Non-pigmented ciliary epithelial cell (primary cell): ENCODE measurements around the gene ELF4.

Experiments
- DNase-seq: peaks from one replicate; pipeline ENCODE4 v3.0.0-alpha.2; 2010; ENCODE audit warnings: low read depth

Gene ELF4

DNA sequence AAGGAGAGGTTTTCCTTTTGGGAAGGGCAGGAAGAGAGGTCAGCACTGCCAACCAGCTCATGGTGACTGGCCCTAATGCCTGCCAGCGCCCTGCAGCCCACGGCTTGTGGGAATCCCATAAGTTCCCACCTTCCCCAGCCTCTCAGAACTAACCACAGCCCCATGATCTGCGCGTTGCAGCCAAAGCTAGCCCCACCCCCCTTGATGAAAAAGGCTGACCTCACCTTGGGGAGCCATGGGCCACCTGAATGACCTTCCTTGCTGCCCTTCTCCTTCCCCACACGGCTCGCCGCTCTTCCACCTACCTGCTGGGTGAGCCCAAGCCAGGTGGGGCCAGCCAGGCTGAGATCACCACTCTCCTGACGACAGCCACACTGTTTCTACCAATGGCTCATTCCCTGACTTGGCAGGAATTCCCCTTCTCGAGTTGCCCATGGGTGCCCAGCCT is 3.9 kb upstream of the ELF4 start:
- DNase-seq, result no peak

DNA sequence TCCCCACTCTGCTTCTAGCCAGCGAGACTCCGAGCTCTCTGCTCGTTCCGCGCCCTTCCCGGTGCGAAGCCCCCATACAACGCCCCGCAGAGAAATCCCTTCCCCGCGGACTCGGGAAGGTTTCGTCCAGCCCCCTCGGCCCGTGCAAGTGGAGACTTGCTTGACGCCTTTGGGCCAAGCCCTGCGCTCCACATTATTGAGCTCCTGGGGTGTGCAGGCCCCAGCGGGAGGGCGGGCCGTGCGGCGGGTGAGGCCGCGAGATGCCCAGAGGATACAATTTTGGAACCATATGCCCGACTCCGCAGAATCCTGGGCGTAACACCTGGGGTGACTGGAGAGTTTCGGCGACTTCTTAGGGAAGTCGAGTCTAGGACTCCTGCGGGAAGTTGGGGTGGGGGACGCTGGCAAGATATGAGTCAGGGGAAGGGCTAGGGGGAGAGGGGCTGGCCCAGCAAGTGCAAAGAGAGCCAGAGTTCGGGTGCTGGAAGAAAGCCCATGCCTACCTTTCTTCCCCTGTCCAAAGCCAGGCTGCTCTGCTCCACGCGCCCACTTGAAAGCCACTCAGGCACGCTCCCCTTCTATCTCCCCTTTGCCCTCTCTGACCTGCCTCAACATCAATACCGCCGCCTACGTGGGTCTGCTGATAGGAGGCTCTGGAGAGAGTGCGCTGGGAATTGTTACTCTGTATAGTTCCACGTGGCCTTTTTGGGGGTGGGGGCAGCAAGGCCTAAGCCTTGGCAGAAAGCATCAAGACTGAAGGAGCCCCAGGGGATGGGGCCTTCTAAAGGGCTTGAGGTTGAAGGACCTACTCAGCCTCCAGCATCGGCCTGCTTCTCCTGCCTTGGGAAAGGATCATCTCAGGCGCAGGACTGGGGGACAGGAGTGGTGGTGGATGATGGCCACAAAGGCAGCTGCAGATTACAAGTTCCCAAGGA is 1.2 kb upstream of the ELF4 start:
- no peak for DNase-seq

DNA sequence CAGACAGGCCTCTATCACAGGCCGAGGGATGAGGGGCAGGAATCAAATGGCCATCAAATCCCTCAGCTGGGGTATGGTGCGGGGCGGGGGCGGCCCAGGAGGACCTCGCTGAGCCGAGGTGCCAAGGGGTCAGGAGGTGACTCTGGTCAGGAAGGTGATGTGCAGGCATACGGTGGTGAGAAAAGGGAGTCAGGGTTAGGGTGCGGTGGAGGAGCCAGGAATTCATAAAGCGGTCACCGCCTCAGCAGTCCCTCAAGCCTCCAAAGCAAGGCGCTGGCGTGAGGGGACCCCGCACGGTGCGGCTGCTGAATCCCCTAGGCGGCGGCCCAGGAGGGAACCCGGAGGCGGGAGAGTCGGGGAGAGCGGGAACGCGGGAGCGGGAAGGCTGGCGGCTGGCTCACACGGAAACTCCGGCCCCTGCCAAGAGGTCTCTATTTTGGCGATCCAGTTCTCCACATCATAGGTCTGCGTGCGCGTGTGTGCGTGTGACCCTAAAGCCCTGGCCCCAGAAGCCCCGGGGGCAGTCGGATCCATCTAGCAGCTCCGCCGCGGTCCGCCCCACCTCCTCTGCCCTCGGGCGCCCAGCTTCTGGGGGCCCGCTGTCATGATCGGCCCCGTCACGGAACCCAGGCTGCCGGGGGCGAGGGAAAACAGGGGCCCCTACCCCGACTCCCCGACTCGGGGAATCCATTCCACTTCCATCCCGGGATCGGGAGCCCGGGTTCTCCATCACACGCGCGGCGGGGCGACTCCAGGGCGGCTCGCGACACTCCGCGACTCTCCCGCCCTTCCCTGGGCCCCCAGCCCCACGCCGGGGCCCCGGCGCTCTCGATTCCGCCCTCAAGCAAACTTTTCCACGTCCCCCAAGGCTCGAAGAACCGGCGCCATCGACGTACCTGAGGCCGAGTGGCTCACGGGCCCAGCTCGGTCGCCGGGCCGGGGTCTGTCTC is 593 bp downstream of the ELF4 start:
- no peak for DNase-seq

DNA sequence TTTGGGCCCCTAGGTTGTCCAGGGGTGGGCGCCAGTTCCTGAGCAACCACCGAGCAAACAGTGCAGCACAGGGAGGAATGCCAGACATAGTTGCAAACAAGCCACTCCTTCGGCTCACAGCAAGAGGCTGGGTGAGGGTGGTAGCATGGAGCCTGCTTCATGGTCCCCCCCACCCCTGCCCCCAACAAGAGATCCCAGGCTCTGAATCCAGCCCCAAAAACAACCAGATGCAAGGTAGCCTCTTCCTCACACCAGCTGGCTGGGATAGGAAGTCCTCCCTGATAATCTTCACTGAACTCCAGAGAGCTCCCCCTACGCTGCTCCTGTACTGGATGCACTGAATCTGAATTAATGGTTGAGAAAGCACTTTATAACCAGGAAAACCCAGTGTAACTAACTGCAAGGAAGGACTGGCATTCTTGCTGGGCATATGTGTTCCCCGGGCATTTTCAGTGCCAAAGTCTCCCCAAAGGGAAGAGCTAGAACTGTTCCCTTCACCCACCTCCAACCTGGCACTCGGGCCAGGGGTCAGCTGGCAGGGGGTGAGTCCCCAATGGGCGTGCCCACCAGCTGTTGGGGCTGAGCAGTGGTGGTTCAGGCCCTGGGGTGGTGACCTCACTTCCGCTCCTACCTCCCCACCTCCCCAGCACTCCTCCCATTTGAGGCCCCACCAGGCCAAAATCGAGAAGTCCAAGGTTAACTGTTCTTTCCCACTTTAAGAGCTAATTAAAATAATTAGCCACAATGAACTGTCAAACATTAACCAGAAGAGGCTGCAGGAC is 1.5 kb downstream of the ELF4 start:
- no peak for DNase-seq

DNA sequence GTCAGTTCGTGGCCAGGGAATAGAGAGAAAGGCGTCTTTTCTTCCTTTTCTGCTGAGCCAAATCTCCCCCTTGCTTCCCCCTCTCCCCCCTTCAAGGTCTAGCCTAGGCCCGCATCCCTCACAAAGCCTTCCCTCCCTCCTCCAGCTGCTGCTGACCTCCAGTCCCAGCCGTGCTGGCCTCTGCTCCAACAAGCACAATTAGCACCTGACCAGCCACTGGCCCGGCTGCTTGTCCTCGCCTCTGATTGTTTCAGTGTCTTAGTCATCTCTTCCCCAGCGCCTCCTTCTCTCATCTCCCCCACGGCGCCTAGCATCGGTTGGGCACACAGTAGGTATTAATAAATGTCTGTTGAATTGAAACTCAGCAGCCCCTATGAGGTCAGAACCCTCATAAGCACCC is 4.2 kb downstream of the ELF4 start:
- DNase-seq, result no peak

DNA sequence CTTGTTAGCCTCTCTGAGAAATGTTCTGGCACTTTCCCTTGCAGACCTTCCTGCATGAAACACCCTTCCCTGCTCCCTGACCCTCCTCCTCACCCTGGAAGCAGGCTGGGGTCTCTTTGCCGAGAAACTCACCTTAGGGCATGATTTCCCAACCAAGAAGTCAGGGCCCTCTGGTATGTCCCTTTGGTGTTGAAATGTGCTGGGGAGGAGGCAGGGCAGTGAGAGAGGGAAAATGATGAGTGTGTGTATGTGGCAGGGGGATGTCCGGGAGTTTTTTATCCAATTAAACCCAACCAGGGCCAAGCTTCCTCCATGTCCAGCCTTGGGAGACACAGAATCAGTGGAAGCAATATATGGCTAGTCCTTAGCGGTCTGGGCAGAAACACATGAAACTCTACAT is 5.1 kb downstream of the ELF4 start:
- no peak for DNase-seq

DNA sequence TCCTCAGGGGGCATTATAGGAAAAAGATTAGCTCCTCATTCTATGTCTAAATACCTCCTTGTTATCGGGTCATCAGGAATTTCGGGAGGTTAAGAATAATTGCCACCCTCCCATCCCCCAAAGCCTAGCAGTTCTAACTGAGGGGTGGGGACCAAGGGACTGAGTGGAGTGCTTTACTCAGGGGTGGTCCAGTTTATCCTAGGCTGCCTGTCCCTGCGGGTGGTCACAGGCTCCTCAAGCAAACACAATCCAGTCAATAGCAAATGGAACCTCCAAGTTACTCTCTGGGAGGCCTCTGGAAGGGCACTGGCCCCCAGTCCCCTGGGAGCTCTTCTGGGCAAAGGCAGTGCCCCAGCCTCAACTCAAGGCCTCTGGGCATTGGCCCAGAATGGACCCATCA is 6.7 kb downstream of the ELF4 start:
- DNase-seq, result no peak

DNA sequence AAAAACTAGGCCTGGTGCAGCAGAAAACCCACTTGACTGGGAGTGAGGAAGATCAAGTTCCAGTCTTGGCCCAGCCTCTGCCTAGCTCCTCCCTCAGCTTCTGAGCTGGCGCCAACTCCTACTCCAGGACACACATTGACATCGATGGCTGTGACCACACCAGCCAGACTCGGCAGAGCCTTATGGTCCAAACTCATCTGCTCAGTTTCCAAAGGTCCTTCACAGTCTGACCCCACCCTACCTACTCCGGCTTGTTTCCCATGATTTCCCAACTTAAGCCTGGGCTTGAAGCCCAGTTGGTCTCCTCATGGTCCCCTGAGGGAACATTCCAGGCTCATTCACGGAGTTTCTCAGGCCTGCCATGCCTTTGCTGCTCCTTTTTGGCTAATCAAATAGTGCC is 10.1 kb downstream of the ELF4 start:
- DNase-seq, result no peak

DNA sequence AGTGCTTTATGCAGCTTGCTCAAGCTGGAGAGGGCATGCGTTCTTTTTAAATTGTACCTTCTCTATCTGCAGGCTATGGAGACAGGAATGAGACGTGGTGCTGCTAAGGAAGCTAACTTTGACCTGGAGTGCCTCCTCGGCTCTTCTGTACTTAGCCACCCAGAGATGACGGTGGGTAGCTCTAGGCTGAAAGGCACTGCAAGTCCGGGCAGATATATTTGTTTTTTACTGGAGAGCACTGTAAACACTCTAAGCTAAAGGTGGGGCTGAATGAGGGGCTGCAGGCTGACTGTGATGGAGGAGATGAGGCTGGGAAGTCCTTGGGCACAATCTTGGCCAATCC is 12.1 kb downstream of the ELF4 start:
- no peak for DNase-seq

DNA sequence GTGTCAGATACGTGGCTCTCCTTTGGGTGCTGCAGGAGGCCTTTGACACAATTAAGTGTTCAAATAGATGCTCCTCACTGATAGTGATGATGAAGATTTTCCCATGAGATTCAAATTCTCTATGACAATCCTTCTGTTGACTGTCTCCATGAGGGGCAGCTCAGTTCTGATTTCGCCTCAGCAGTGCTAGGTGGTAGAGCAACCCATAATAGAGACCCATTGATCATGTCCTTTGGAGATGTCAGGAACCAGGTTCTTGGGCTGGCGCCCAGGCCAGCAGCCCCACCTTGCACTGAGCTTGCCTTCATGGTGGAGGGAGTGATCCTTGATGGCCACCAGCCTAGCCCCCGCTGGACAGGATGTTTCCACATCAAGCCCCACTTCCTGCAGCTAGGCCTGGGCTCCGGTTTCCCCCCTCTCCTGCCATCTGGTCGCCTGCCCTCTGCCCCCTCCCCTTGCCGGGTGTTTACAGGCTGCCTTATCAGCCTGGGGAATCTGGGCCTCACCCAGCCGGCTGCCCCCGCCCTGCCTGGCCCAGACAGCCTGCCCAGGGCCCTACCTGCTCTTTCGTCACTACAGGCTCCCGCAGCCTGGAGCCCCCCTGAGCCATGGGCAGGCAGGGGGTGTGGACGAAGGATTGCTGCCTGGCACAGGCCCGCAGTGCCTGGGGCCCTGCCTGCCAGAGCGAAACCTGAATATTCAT is 12.6 kb downstream of the ELF4 start:
- DNase-seq, result no peak

DNA sequence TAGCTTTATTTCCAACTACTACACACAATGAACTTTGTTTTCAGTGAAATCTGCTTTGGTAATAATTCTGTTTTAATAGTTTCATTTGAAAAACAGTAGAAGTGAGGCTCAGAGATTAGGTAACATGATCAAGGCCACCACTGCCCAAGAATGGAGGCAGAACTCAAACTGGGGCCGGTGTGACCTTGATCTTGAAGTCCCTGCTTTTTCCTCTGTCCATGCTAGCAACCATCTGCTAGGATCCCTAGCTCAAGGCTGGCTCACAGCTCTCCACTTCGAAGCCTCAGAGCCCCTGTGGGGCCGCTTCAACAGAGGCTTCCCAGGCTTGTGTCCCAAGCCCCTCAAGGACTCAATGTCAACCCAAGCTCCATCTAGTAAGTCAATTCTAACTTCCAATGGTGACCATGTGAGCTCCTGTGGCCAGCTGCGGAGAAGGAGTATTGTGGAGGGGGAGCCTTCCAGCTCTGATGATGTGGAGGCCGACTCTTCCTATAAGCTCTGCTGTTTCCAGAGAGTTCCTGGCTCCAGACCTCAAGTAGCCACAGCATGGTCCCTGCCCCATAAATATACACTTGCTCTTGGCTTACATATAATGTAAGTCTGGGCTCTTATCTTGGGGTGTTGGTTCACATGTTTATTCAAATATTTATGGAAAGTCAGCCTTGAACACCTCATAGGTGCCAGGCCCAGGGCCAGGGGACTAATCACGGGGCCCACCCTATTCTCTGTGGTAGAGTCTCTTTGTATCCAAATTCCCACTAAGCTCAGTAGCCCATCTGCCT is 14.9 kb downstream of the ELF4 start:
- DNase-seq, result no peak

DNA sequence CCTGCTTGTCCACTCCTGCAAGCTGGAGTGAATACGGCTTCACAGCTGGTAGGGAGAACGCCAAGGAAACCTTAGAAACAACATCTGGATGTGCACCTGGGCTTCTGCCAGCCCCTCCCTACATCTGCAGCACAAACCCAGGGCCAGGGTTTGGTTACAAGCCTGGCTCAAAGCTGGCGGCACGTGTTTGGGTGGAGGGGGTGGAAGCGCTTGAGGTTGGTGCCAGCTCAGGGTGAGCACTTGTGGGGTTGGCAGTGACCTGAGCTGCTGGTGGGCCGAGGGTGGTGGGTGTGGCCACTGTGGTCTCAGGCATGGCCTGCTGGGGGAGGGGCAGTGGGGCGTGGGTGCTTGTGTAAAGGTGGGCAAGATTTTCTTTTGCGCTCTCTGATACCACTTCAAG is 15.6 kb downstream of the ELF4 start:
- no peak for DNase-seq

DNA sequence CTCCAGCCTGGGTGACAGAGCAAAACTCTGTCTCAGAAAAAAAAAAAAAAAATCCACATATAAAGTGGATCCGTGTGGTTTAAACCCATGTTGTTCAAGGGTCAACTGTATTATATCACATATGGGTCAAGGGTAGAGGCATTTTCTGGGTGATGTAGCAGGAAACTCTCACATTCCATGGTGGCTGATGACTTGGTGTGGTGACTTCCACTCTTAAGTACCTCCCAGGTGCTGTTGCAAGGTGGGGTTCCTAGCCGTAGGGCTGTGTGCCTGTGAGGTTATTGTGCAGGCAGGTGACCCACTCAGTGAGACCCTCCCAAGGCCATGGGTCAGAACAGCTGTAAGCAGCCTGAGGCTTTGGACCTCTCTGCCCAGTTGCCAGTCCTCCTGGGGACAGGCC is 17.0 kb downstream of the ELF4 start:
- no peak for DNase-seq

DNA sequence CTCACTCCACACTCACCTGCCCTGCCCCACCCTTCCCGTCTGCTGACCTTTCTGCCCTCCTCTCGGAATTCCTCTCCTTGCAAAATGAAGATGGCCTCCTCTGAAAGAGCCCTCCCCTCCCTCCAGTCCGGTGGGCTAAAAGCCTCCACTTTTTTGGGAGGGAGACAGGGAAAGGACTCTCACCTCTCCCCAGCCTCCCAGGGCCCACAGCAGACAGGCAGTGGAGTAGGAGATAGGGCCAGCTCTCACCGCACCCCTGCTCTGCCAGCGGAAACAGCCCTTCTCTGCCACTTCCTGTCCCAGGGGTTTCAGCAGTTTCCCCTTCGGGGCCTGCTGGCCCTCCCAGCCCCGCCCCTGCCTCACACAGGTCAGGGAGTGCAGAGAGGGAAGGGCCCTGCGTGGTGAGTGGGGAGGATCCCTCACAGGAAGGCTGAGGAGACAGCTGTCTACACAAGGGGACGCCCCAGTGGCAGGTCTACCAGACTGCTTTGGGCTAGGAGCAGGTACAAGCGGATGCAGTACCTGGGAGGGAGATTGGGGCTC is 18.2 kb downstream of the ELF4 start:
- DNase-seq, result no peak

DNA sequence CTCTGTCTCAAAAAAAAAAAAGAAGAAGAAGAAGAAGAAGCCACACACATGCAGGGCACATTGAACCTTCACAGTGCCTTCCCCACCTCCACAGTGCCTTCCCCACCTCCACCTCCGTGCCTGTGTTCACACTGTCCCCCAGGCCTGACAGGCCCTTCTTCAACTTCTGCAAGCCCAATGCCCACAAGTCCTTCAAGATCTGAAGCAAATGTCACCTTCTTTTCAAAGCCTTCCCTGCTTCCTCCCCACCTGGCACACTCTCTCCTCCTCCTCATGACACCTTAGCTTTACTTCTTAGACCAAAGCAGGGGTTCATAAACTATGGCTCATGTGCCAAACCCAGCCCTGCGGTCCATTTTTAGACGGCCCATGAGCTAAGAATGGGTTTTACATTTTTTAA is 19.9 kb downstream of the ELF4 start:
- no peak for DNase-seq

DNA sequence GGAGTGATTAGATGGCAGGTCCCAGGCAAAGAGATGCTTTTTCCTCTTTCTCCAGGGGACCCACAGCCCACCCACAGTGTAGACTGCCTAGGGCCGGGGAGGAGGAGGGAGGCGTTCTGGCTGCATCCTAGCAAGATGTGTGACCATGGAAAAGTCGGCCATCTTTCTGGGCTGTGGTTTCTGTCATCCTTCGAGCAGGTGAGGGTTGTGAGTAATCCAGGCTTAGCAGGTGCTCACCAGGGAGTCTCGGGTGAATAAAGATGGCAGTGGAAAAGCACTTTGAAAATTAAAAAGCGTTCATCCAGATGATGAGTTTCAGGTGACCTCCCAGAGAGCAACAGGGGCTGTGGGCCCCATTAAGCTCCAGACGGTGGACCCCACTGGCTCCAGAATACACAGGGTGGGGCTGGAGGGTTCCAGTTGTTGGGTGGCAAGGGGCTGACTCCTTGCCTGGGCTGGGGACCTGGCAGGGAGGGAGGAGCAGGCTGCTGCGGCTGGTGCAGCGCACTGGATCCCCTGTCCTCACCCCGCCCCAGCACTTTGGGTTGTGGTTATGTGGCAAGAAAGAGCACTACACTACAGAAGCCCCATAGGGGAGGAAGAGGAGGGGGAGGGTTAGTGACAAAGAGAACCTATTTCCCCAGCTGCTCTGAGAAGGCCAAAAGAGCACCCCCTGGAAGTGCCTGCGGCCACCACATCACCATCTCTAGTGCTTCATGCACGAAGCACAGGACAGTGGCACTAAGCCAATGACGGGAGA is 23.7 kb downstream of the ELF4 start:
- DNase-seq, result no peak

DNA sequence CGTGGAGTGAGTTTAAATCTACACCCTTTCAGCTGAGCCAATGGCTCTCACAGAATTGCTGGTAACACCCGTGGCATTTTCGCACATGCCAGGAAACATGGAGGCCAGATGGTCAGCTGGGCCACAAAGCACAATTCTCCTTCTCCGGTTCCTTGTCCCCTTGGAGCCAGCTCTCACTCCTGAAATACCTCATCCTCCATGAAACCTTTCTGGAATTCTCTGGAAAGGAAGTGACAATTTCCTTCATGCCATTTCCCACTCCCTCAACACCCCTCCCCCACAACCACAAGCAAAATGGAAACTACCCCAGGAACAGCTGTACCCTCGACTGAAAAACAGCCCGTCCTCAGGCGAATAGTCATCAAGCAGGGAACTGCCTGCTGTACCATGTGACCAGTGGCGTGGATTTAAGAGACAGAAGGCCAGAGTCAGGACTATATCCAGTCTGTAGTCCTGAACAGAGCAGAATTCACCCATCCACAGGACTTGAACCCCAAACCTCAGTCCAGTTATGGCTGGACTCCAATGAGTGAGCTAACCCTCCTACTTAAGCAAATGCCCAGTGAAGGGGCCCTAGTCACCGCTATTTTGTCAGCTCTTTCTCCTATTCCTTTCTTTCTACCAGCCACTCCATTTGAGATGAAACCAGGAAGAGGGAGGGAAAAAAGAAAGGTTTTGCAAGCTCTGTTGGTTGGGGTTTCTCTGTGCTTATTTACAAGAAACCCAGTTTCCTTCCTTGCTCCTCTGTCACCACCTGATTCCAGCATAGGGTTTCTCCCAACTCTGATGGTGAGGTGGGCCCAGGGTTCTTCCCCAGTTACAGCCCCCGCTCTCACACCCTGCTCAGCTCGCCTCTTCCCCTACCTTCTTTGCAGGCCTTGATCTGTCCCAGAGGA is 24.5 kb downstream of the ELF4 start:
- DNase-seq, result no peak

DNA sequence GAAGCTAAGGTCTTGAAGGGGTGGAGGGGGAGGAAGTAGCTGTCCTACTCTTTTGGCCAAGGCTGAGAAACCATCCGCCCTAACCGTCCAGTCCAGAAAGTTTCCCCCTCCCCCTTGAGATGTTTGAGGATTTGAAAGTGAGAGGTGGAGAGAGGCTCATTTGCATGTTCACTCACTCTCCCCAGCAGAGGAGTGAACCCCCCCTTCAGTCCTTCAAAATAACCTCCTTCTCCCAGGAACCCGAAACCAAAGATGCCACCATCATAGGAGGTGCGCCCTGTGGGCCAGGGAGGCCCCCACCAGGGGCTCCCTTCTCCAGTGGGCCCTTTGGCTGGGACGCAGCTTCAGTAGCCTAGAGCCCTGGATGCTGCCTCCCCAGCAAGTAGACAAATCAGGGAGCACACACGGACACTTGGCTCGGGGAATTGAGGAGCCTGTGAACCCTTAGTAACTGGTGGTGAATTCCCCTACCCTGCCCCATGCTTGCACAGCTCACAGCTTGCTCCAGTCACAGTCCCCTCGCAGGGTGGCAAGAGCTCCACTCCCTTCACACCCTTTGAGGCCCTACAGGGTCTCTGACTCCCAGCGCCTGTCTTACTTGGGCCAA is 25.6 kb downstream of the ELF4 start:
- no peak for DNase-seq
